Esophagus muscularis mucosa (tissue), 4 donors: ENCODE data around the gene SMIM7. TPM values are rescaled to one million over a fixed set of nuclear protein-coding genes. Genes with fewer than 3 reads are reported as not detected.

Source experiments
- DNase-seq: peaks from one replicate; pipeline ENCODE4 v3.0.0-alpha.2; 2017; ENCODE audit errors: extremely low spot score
- H3K27ac ChIP-seq, 4 donors: fragments of 200-600 bp; sonication (generic); replicated peaks in 1 of 4; 1 replicate in 3 of 4; 2 replicates in 1 of 4; pipeline ENCODE4 v1.5.1; 2016 to 2019; ENCODE audit warnings: mild to moderate bottlenecking in 1 of 4
- H3K27me3 ChIP-seq, 4 donors: fragments of 200-600 bp; sonication (generic); one replicate each; pipeline versions ENCODE4 v1.5.1 to v1.6.0; 2016 to 2019
- H3K36me3 ChIP-seq, 4 donors: fragments of 200-600 bp; sonication (generic); one replicate each; pipeline ENCODE4 v1.5.1; 2016 to 2019
- H3K4me1 ChIP-seq, 4 donors: fragments of 200-600 bp; sonication (generic); one replicate each; pipeline ENCODE4 v1.5.1; 2016 to 2019
- H3K4me3 ChIP-seq, 4 donors: fragments of 200-600 bp; sonication (generic); 1 replicate in 2 of 4; 2 replicates in 2 of 4; pipeline ENCODE4 v1.5.1; 2016 to 2019; ENCODE audit warnings: mild to moderate bottlenecking in 4 of 4, moderate library complexity in 1 of 4
- H3K9me3 ChIP-seq, 4 donors: fragments of 200-600 bp; sonication (generic); 1 replicate in 3 of 4; 2 replicates in 1 of 4; pipeline ENCODE4 v1.5.1; 2016 to 2019
- CTCF ChIP-seq, 3 experiments: fragments of 200-600 bp in 2 of 3; fragments of 450-650 bp in 1 of 3; sonication (generic) in 2 of 3; IDR thresholded peaks; one replicate each; pipeline ENCODE4 v1.5.1; 2017 to 2019; ENCODE audit warnings: antibody characterized with exemption in 3 of 3, mild to moderate bottlenecking in 2 of 3, moderate library complexity in 1 of 3
- EP300 ChIP-seq: sonication (generic); formaldehyde crosslinking; IDR thresholded peaks from one replicate; pipeline ENCODE4 v1.6.1; 2017; ENCODE audit warnings: antibody characterized with exemption
- POLR2A ChIP-seq: fragments of 450-650 bp; IDR thresholded peaks from one replicate; pipeline ENCODE4 v1.6.1; 2017; ENCODE audit warnings: antibody characterized with exemption, moderate library complexity, mild to moderate bottlenecking, low read depth
- POLR2AphosphoS5 ChIP-seq, 2 donors: sonication (generic); formaldehyde crosslinking; IDR thresholded peaks; one replicate each; pipeline ENCODE4 v1.6.1; 2017; ENCODE audit warnings: antibody characterized with exemption in 2 of 2
- WGBS: methylation state at CpG from one replicate; pipeline ENCODE4 v1.1.5; 2018; 5-methylcytosine and 5-hydroxymethylcytosine counted together
- intact Hi-C: fragments of 100-400 bp; cut with DNase I; formaldehyde crosslinking; loops from one replicate; pipeline ENCODE4 v1.15.1; 2023
- total RNA-seq, 4 donors: library from RNA; depleted of rRNA; stranded (reverse); fragments of >200 nt; gene quantifications; one replicate each; pipeline versions ENCODE4 v1.1.0 to v1.2.1, GENCODE V29; 2016

SMIM7 gene
- total RNA-seq, 4 donors from 2014 or later, result 58.5 to 85.0 (median 69.8) TPM

- intact Hi-C loops, result no loop called here
- no peak for DNase-seq
- H3K4me1 ChIP-seq, result peaks cover 35 to 95% (median 74%) of the 10 kb centered on the region in 4 donors
- no peak overlapping the region for H3K27ac ChIP-seq
- H3K4me3 ChIP-seq, result no peak overlapping the region
- no peaks in the 10 kb centered on the region for H3K27me3 ChIP-seq
- TF ChIP-seq POLR2A (no peak), CTCF (IDR thresholded peaks at IDR 0.05) (no peak), EP300 (no peak), POLR2AphosphoS5 (IDR thresholded peaks at IDR 0.05) (no peak)
- WGBS, result 61% methylated on average over 2 of the region's 7 CpGs
- no peaks in the 10 kb centered on the region for H3K9me3 ChIP-seq
- H3K36me3 ChIP-seq, result peaks cover 0 to 11% (median 9%) of the 10 kb centered on the region in 4 donors
Observed at GRCh38 chr19:16619457-16619856, 40.5 kb downstream of the SMIM7 start.

GRCh38 chr19:16618248-16618647 is 41.7 kb downstream of the SMIM7 start:
- Histone ChIP-seq H3K4me3 (no peak overlapping the region), H3K9me3 (no peaks in the 10 kb centered on the region), H3K27ac (no peak overlapping the region), H3K4me1 (peaks cover 36 to 99% (median 71%) of the 10 kb centered on the region in 4 donors), H3K36me3 (peaks cover 0 to under 1% (median 0%) of the 10 kb centered on the region in 4 donors), H3K27me3 (no peaks in the 10 kb centered on the region)
- TF ChIP-seq POLR2AphosphoS5 (IDR thresholded peaks at IDR 0.05) (no peak), CTCF (IDR thresholded peaks at IDR 0.05) (no peak), POLR2A (no peak), EP300 (no peak)
- intact Hi-C loops, result no loop called here
- 100% methylated on average over 7 of the region's 7 CpGs for WGBS
- no peak for DNase-seq

DNA sequence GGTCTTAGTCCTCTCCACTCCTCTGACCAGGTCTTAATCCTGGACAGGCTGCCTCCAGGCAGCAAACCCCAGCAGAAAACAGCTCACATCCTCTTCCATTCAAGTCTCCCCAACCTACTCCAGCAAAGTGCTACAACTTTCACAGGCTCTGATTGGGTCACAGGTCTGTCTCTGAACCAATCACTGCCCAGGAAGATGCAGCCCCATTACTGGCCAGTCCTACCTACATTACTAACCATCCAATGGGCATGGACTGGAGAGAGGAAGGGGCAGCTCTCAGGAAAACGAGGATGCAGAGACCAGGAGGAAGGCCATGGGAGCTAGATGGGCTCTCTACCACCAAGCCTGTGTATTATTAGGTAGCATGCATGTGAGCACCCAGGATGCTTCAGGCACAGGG is 44.1 kb downstream of the SMIM7 start:
- 25% methylated on average over 1 of the region's 1 CpG for WGBS
- intact Hi-C loops, result no loop called here
- H3K4me1 ChIP-seq, result peaks cover 47 to 97% (median 64%) of the 10 kb centered on the region in 4 donors

GRCh38 chr19:16614941-16615340 is 45.0 kb downstream of the SMIM7 start:
- no peak for DNase-seq
- H3K27ac ChIP-seq, result no peak overlapping the region
- 36% methylated on average over 2 of the region's 2 CpGs for WGBS
- H3K9me3 ChIP-seq, result no peaks in the 10 kb centered on the region
- H3K27me3 ChIP-seq, result no peaks in the 10 kb centered on the region
- TF ChIP-seq CTCF (IDR thresholded peaks at IDR 0.05) (no peak), EP300 (no peak), POLR2AphosphoS5 (IDR thresholded peaks at IDR 0.05) (no peak), POLR2A (no peak)
- peaks cover 45 to 89% (median 56%) of the 10 kb centered on the region in 4 donors for H3K4me1 ChIP-seq
- intact Hi-C loops, result no loop called here
- H3K4me3 ChIP-seq, result no peak overlapping the region
- no peaks in the 10 kb centered on the region for H3K36me3 ChIP-seq

More for the DNA sequence above, 44.1 kb downstream of the SMIM7 start:
- Histone ChIP-seq H3K27ac (no peak overlapping the region), H3K4me3 (no peak overlapping the region), H3K9me3 (no peaks in the 10 kb centered on the region), H3K36me3 (no peaks in the 10 kb centered on the region), H3K27me3 (no peaks in the 10 kb centered on the region)
- DNase-seq, result no peak
- TF ChIP-seq POLR2A (no peak), CTCF (IDR thresholded peaks at IDR 0.05) (no peak), EP300 (no peak), POLR2AphosphoS5 (IDR thresholded peaks at IDR 0.05) (no peak)

DNA sequence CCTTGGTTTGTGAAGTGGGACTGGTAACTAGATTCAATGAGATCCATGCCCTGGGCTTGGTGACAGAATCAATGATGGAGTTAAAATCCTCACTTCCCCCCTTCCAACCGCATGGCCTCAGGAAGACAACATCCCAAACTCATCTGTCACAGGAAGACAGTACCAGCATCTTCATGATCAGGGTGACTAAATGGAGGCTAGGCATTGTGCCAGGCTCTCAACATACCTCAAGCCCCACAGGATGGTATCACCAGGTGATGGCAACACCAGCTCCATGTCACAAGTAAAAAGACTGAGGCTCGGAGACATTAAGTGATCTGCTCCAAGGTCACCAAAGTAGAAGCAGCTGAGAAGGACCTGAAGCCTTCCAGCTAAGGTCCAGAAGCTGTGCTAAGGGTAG is 46.1 kb downstream of the SMIM7 start:
- DNase-seq, result no peak
- Histone ChIP-seq H3K4me3 (no peak overlapping the region), H3K36me3 (no peaks in the 10 kb centered on the region), H3K9me3 (no peaks in the 10 kb centered on the region), H3K27ac (no peak overlapping the region), H3K4me1 (peaks cover 43 to 80% (median 49%) of the 10 kb centered on the region in 4 donors), H3K27me3 (no peaks in the 10 kb centered on the region)
- TF ChIP-seq POLR2AphosphoS5 (IDR thresholded peaks at IDR 0.05), result no peak
- TF ChIP-seq POLR2A, result no peak
- TF ChIP-seq CTCF (IDR thresholded peaks at IDR 0.05), result no peak
- TF ChIP-seq EP300, result no peak
- intact Hi-C loops, result no loop called here
- WGBS, result 89% methylated on average over 1 of the region's 2 CpGs
